Endothelial cell of umbilical vein (primary cell): ENCODE results near the gene SRPK2. TPM values are rescaled to one million over a fixed set of nuclear protein-coding genes. Genes with fewer than 3 reads are reported as not detected.

ENCODE experiments used
- BruUV-seq: library from RNA; stranded (reverse); fragments of 400-500 nt; replicated peaks from 2 replicates; lab custom pipeline; 2021; lab: Mats Ljungman, UMichigan
- CTCF ChIA-PET: fragments of 300-600, 350-600 bp; sonication (Branson Sonifier 250); formaldehyde crosslinking; loops from one replicate; lab custom pipeline; 2021; ENCODE audit warnings: antibody characterized with exemption, inconsistent platforms; lab: Charles Lee
- POLR2A ChIA-PET: fragments of 300-600, 350-600 bp; sonication (Branson Sonifier 250); formaldehyde crosslinking; loops from one replicate; lab custom pipeline; 2021; ENCODE audit warnings: antibody characterized with exemption, inconsistent platforms; lab: Charles Lee
- DNase-seq: peaks from one replicate; pipeline ENCODE4 v3.0.0-alpha.2; 2011; ENCODE audit warnings: low read depth, low spot score
- FAIRE-seq: peaks from 2 replicates; lab custom pipeline; 2011; peaks lifted over from hg19 to GRCh38; lab: Jason Lieb, UNC
- H2AFZ ChIP-seq: 2 replicates; pipeline ENCODE4 v1.6.0; 2012; ENCODE audit warnings: low read depth, low read length, control low read depth, inconsistent platforms
- H3K27ac ChIP-seq: 2 replicates; pipeline ENCODE4 v1.5.1; 2011; ENCODE audit warnings: low read depth, mild to moderate bottlenecking, control low read depth, low read length, moderate library complexity; ENCODE audit not compliant: insufficient read depth
- H3K27me3 ChIP-seq, 2 experiments: 2 replicates each; pipeline versions ENCODE4 v1.6.0 to v1.6.1; 2011; ENCODE audit warnings: low read length in 2 of 2, mixed read lengths in 1 of 2; ENCODE audit not compliant: control insufficient read depth in 2 of 2, insufficient read depth in 2 of 2
- H3K36me3 ChIP-seq, 2 experiments: 2 replicates in 1 of 2; 3 replicates in 1 of 2; pipeline ENCODE4 v1.5.1; 2011; ENCODE audit warnings: low read length in 2 of 2, mild to moderate bottlenecking in 1 of 2, moderate library complexity in 1 of 2; ENCODE audit not compliant: control insufficient read depth in 2 of 2, insufficient read depth in 2 of 2; ENCODE audit errors: extremely low read depth in 1 of 2
- H3K4me1 ChIP-seq: 3 replicates; pipeline ENCODE4 v1.5.1; 2011; ENCODE audit warnings: mild to moderate bottlenecking, low read length; ENCODE audit not compliant: control insufficient read depth, insufficient read depth; ENCODE audit errors: extremely low read depth
- H3K4me2 ChIP-seq: 2 replicates; pipeline ENCODE4 v1.6.1; 2011; ENCODE audit warnings: low read length, control low read depth, mixed read lengths; ENCODE audit not compliant: insufficient read depth
- H3K4me3 ChIP-seq, 3 experiments: fragments of 200-600 bp in 1 of 3; sonication (generic), shearing (Covaris generic) in 1 of 3; replicated peaks in 1 of 3; 2 replicates each; pipeline ENCODE4 v1.5.1; 2011 to 2016; ENCODE audit warnings: control low read depth in 3 of 3, low read length in 3 of 3, mild to moderate bottlenecking in 2 of 3, inconsistent platforms in 1 of 3, low read depth in 1 of 3, moderate library complexity in 1 of 3; ENCODE audit not compliant: insufficient read depth in 1 of 3
- H3K79me2 ChIP-seq: 2 replicates; pipeline ENCODE4 v1.6.0; 2012; ENCODE audit warnings: low read length, inconsistent platforms; ENCODE audit not compliant: control insufficient read depth, insufficient read depth
- H3K9ac ChIP-seq: replicated peaks from 2 replicates; pipeline ENCODE3; 2011; ENCODE audit warnings: low read length, control low read depth; ENCODE audit not compliant: insufficient read depth; ENCODE audit errors: extremely low read depth
- H3K9me1 ChIP-seq: replicated peaks from 3 replicates; pipeline ENCODE4 v1.6.0; 2011; ENCODE audit warnings: mild to moderate bottlenecking, low read length; ENCODE audit not compliant: control insufficient read depth, insufficient read depth; ENCODE audit errors: extremely low read depth
- H3K9me3 ChIP-seq: replicated peaks from 2 replicates; pipeline ENCODE4 v1.5.1; 2012; ENCODE audit warnings: low read length, inconsistent platforms; ENCODE audit not compliant: control insufficient read depth, insufficient read depth
- H4K20me1 ChIP-seq: replicated peaks from 2 replicates; pipeline ENCODE3; 2011; ENCODE audit warnings: mild to moderate bottlenecking, low read length; ENCODE audit not compliant: control insufficient read depth, insufficient read depth; ENCODE audit errors: extremely low read depth
- CTCF ChIP-seq, 2 donors: IDR thresholded peaks; 1 replicate in 1 of 2; 2 replicates in 1 of 2; pipeline ENCODE4 v1.5.1; 2011; ENCODE audit warnings: low read length in 2 of 2, mild to moderate bottlenecking in 2 of 2, moderate library complexity in 2 of 2, control low read depth in 1 of 2, inconsistent platforms in 1 of 2, low read depth in 1 of 2; ENCODE audit not compliant: insufficient read depth in 1 of 2; ENCODE audit errors: extremely low read depth in 1 of 2
- EZH2 ChIP-seq: IDR thresholded peaks from 2 replicates; pipeline ENCODE4 v1.6.1; 2012; ENCODE audit warnings: borderline replicate concordance, low read depth, mild to moderate bottlenecking, moderate library complexity, low read length, inconsistent platforms; ENCODE audit not compliant: severe bottlenecking
- FOS ChIP-seq: IDR thresholded peaks from 2 replicates; pipeline ENCODE4 v1.6.1; 2011; ENCODE audit warnings: mild to moderate bottlenecking, low read length, moderate library complexity, borderline replicate concordance; ENCODE audit not compliant: insufficient read depth
- MYC ChIP-seq: IDR thresholded peaks from one replicate; pipeline ENCODE4 v1.6.1; 2011; ENCODE audit warnings: mild to moderate bottlenecking, low read depth, low read length
- POLR2AphosphoS5 ChIP-seq: IDR thresholded peaks from 2 replicates; pipeline ENCODE4 v1.6.1; 2012; ENCODE audit warnings: low read depth, mild to moderate bottlenecking, control low read depth, low read length, moderate library complexity; ENCODE audit not compliant: insufficient read depth
- dilution Hi-C: fragments of 300-500 bp; cut with MboI; formaldehyde crosslinking; loops from one replicate; pipeline ENCODE4 v1.15.0; 2019; ENCODE audit warnings: low sequenced_read_pairs; ENCODE audit not compliant: extremely low pct_ligation_motif_present
- intact Hi-C: fragments of 100-400 bp; cut with micrococcal nuclease; formaldehyde crosslinking; loops from one replicate; pipeline ENCODE4 v1.10.0; 2022
- polyA plus RNA-seq, 4 experiments: library from polyadenylated mRNA; depleted of rRNA in 3 of 4; stranded (reverse) in 3 of 4; unstranded in 1 of 4; fragments of >200 nt; gene quantifications; 2 replicates each; pipeline versions ENCODE4 v1.2.1 to v1.2.3, GENCODE V29; 2011 to 2012; ENCODE audit warnings: missing spikeins in 1 of 4
- total RNA-seq: library from RNA; stranded (reverse); gene quantifications from 2 replicates; pipeline ENCODE4 v1.2.3, GENCODE V29; 2021

The SRPK2 gene
- total and polyA plus RNA-seq, 2 donors (not counting 3 experiments of a cell fraction or from before 2014, with no cell fraction given): 13.4 to 55.2 TPM

- FAIRE-seq (no peak), DNase-seq (no peak)
- H3K9me1 ChIP-seq: no peaks in the 10 kb centered on the region
- H3K4me2 ChIP-seq: no peak overlapping the region
- H3K27me3 ChIP-seq: no peaks in the 10 kb centered on the region
- H3K9me3 ChIP-seq: no peaks in the 10 kb centered on the region
- dilution Hi-C loops (no loop called here), intact Hi-C loops (no loop called here)
- POLR2A ChIA-PET: no interaction called here
- no TSS peak for BruUV-seq
- H2AFZ ChIP-seq: no peak overlapping the region
- H3K9ac ChIP-seq: no peak overlapping the region
- no peaks in the 10 kb centered on the region for H3K4me1 ChIP-seq
- H3K27ac ChIP-seq: no peak overlapping the region
- no peak for TF ChIP-seq CTCF (IDR thresholded peaks at IDR 0.05; ENCODE audit: extremely low read depth in 1 of 2, insufficient read depth in 1 of 2, low read depth in 1 of 2, low read length in 2 of 2)
- TF ChIP-seq FOS: no peak
- no peak overlapping the region for H3K4me3 ChIP-seq
- H3K36me3 ChIP-seq: peaks cover 2 to 6% of the 10 kb centered on the region in 2 experiments
- no peaks in the 10 kb centered on the region for H3K79me2 ChIP-seq
- H4K20me1 ChIP-seq: no peaks in the 10 kb centered on the region
- CTCF ChIA-PET: no interaction called here
Measured at GRCh38 chr7:105164751-105165150, 224.0 kb downstream of the SRPK2 start.

DNA sequence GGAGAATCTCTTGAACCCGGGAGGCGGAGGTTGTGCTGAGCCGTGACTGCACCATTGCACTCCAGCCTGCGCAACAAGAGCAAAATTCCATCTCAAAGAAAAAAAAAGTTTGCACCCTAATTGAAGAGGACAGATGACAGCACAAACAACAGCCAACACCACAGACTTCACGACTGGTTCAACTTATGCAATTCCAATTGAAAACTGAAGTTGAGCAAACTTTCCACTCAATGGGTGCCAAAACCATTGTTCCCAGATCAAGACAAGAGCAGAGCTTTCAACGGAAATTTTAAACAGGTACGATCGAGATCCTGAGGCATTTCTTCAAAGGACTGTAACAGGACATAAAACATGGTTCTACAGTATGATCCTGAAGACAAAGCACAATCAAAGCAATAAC lies 225.0 kb downstream of the SRPK2 start:
- CTCF ChIA-PET: no interaction called here
- no peaks in the 10 kb centered on the region for H3K9me3 ChIP-seq
- H4K20me1 ChIP-seq: no peaks in the 10 kb centered on the region
- H3K27ac ChIP-seq: no peak overlapping the region
- H3K9ac ChIP-seq: no peak overlapping the region
- H3K27me3 ChIP-seq: no peaks in the 10 kb centered on the region
- FAIRE-seq (no peak), DNase-seq (no peak)
- H3K9me1 ChIP-seq: no peaks in the 10 kb centered on the region
- H3K4me3 ChIP-seq: no peak overlapping the region
- H3K36me3 ChIP-seq: peaks cover 2 to 6% of the 10 kb centered on the region in 2 experiments
- no peak overlapping the region for H3K4me2 ChIP-seq
- dilution Hi-C loops: no loop called here
- intact Hi-C loops: no loop called here
- H3K4me1 ChIP-seq: no peaks in the 10 kb centered on the region
- H2AFZ ChIP-seq: no peak overlapping the region
- no peak for TF ChIP-seq CTCF (IDR thresholded peaks at IDR 0.05; ENCODE audit: extremely low read depth in 1 of 2, insufficient read depth in 1 of 2, low read depth in 1 of 2, low read length in 2 of 2)
- TF ChIP-seq MYC: no peak
- no peak for TF ChIP-seq POLR2AphosphoS5
- TF ChIP-seq EZH2: no peak
- POLR2A ChIA-PET: no interaction called here
- no TSS peak for BruUV-seq
- no peaks in the 10 kb centered on the region for H3K79me2 ChIP-seq
